Measurements from ENCODE around the gene CDO1. TPM values are rescaled to one million over a fixed set of nuclear protein-coding genes. Genes with fewer than 3 reads are reported as not detected.

CDO1 gene
- total RNA-seq, 1 donor from 2014 or later, result 36.0 TPM

DNA sequence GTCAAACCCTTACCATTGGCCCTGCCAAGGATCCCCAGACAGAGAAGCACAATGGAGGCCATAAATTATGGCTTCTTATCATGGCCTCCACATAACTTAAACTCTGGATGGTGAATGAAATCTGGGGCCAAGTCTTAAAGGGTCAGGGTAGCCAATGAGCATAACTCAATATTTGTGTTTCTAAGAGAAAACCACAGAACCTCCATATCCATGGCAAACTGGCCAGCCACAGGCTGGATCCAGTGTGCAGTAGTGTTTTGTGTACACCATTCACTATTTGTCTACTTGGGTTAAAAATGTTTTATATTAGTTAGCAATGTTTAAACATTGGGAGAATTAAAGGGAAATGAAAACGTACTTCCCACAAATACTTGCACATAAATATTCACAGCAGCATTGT, 60.8 kb downstream of the CDO1 start:
- Histone ChIP-seq H3K36me3 (no peaks in the 10 kb centered on the region), H3K4me1 (no peaks in the 10 kb centered on the region), H3K27me3 (no peaks in the 10 kb centered on the region), H3K9me3 (no peaks in the 10 kb centered on the region), H3K4me3 (no peak overlapping the region), H3K27ac (no peak overlapping the region)
- TF ChIP-seq, protein P1, sequence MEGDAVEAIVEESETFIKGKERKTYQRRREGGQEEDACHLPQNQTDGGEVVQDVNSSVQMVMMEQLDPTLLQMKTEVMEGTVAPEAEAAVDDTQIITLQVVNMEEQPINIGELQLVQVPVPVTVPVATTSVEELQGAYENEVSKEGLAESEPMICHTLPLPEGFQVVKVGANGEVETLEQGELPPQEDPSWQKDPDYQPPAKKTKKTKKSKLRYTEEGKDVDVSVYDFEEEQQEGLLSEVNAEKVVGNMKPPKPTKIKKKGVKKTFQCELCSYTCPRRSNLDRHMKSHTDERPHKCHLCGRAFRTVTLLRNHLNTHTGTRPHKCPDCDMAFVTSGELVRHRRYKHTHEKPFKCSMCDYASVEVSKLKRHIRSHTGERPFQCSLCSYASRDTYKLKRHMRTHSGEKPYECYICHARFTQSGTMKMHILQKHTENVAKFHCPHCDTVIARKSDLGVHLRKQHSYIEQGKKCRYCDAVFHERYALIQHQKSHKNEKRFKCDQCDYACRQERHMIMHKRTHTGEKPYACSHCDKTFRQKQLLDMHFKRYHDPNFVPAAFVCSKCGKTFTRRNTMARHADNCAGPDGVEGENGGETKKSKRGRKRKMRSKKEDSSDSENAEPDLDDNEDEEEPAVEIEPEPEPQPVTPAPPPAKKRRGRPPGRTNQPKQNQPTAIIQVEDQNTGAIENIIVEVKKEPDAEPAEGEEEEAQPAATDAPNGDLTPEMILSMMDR (IDR thresholded peaks at IDR 0.05), result no peak
- DNase-seq (ENCODE audit: low spot score in 2 of 2), result no peak
- intact Hi-C loops (cut with DNase I), result no loop called here

Other genes starting within 250 kb of the CDO1 start
- 0.53 TPM for gene TICAM2, start 214.2 kb downstream of the CDO1 start, total RNA-seq
- gene TMED7, start 190.6 kb downstream of the CDO1 start, total RNA-seq, result 52.0 TPM
- gene ATG12, start 24.9 kb upstream of the CDO1 start, total RNA-seq, result 30.3 TPM
- gene AP3S1, start 25.3 kb upstream of the CDO1 start, total RNA-seq, result 140 TPM
- 4.2 TPM for gene LVRN, start 145.8 kb upstream of the CDO1 start, total RNA-seq
- not detected for gene ARL14EPL, start 215.8 kb upstream of the CDO1 start, total RNA-seq